H9 (cell line): ENCODE measurements around the gene TCTN2. TPM values are rescaled to one million over a fixed set of nuclear protein-coding genes. Genes with fewer than 3 reads are reported as not detected.

ENCODE experiments used
- DNase-seq: peaks from one replicate; pipeline ENCODE4 v3.0.0-alpha.2; 2017
- H2AFZ ChIP-seq: one replicate; pipeline ENCODE4 v1.6.1; 2013; ENCODE audit warnings: mild to moderate bottlenecking, low read length, control low read depth, moderate library complexity
- H2AK5ac ChIP-seq: 2 replicates; pipeline ENCODE4 v1.6.1; 2013; ENCODE audit warnings: low read length, control low read depth, mixed read lengths; ENCODE audit not compliant: insufficient read length
- H2BK120ac ChIP-seq: one replicate; pipeline ENCODE4 v1.6.1; 2013; ENCODE audit warnings: low read depth, mild to moderate bottlenecking, low read length, control low read depth, inconsistent platforms; ENCODE audit not compliant: poor library complexity, severe bottlenecking
- H2BK12ac ChIP-seq: 2 replicates; pipeline ENCODE4 v1.6.1; 2013; ENCODE audit warnings: low read length, control low read depth, mixed read lengths, low read depth; ENCODE audit not compliant: insufficient read length
- H2BK15ac ChIP-seq: 2 replicates; pipeline ENCODE4 v1.6.1; 2013; ENCODE audit warnings: low read depth, low read length, control low read depth
- H2BK20ac ChIP-seq: one replicate; pipeline ENCODE4 v1.6.1; 2013; ENCODE audit warnings: low read depth, mild to moderate bottlenecking, low read length, control low read depth, inconsistent platforms; ENCODE audit not compliant: poor library complexity, severe bottlenecking
- H2BK5ac ChIP-seq: 2 replicates; pipeline ENCODE4 v1.6.1; 2013; ENCODE audit warnings: low read length, control low read depth, mixed read lengths; ENCODE audit not compliant: insufficient read length
- H3K14ac ChIP-seq: 2 replicates; pipeline ENCODE4 v1.6.1; 2013; ENCODE audit warnings: low read length, control low read depth; ENCODE audit not compliant: insufficient read depth
- H3K18ac ChIP-seq: 2 replicates; pipeline ENCODE4 v1.6.1; 2013; ENCODE audit warnings: low read depth, mild to moderate bottlenecking, mixed read lengths, low read length, control low read depth; ENCODE audit not compliant: insufficient read length
- H3K23ac ChIP-seq: 2 replicates; pipeline ENCODE4 v1.6.1; 2013; ENCODE audit warnings: low read length, control low read depth, mixed read lengths, low read depth; ENCODE audit not compliant: insufficient read length
- H3K23me2 ChIP-seq: 2 replicates; pipeline ENCODE4 v1.6.1; 2013; ENCODE audit warnings: low read depth, mild to moderate bottlenecking, mixed read lengths, low read length, control low read depth; ENCODE audit not compliant: insufficient read length, poor library complexity, severe bottlenecking
- H3K27ac ChIP-seq: 2 replicates; pipeline ENCODE4 v1.5.1; 2013; ENCODE audit warnings: low read length, control low read depth, mixed read lengths, low read depth; ENCODE audit not compliant: insufficient read length
- H3K27me3 ChIP-seq: 2 replicates; pipeline ENCODE4 v1.6.1; 2013; ENCODE audit warnings: low read length, control low read depth, inconsistent platforms; ENCODE audit not compliant: insufficient read depth
- H3K4ac ChIP-seq: 2 replicates; pipeline ENCODE4 v1.6.1; 2013; ENCODE audit warnings: low read depth, mild to moderate bottlenecking, control low read depth, inconsistent platforms, low read length, moderate library complexity
- H3K4me1 ChIP-seq: 2 replicates; pipeline ENCODE4 v1.6.1; 2013; ENCODE audit warnings: low read length, control low read depth, inconsistent platforms; ENCODE audit not compliant: insufficient read depth
- H3K4me2 ChIP-seq: 2 replicates; pipeline ENCODE4 v1.6.1; 2013; ENCODE audit warnings: low read length, control low read depth, mixed read lengths; ENCODE audit not compliant: insufficient read length, insufficient read depth
- H3K56ac ChIP-seq: 2 replicates; pipeline ENCODE4 v1.6.1; 2013; ENCODE audit warnings: low read depth, mild to moderate bottlenecking, mixed read lengths, low read length, control low read depth; ENCODE audit not compliant: insufficient read length
- H3K79me1 ChIP-seq: 2 replicates; pipeline ENCODE4 v1.6.1; 2013; ENCODE audit warnings: low read depth, mild to moderate bottlenecking, moderate library complexity, low read length, control low read depth, inconsistent platforms; ENCODE audit not compliant: insufficient read depth, poor library complexity, severe bottlenecking
- H3K79me2 ChIP-seq: 2 replicates; pipeline ENCODE4 v1.6.1; 2013; ENCODE audit warnings: low read length, control low read depth, inconsistent platforms; ENCODE audit not compliant: insufficient read depth
- H3K9ac ChIP-seq: 2 replicates; pipeline ENCODE4 v1.6.1; 2013; ENCODE audit warnings: low read length, control low read depth, mixed read lengths; ENCODE audit not compliant: insufficient read length; ENCODE audit errors: extremely low read depth
- H3K9me3 ChIP-seq: one replicate; pipeline ENCODE4 v1.6.1; 2013; ENCODE audit warnings: low read depth, low read length, inconsistent platforms; ENCODE audit not compliant: control insufficient read depth
- H3T11ph ChIP-seq: one replicate; pipeline ENCODE4 v1.6.1; 2013; ENCODE audit warnings: mild to moderate bottlenecking, low read length, control low read depth, inconsistent platforms
- H4K20me1 ChIP-seq: one replicate; pipeline ENCODE4 v1.6.1; 2013; ENCODE audit not compliant: control insufficient read depth, insufficient read length, insufficient read depth
- H4K5ac ChIP-seq: 2 replicates; pipeline ENCODE4 v1.6.1; 2013; ENCODE audit warnings: low read depth, mild to moderate bottlenecking, mixed read lengths, low read length, control low read depth; ENCODE audit not compliant: insufficient read length
- H4K8ac ChIP-seq: replicated peaks from 2 replicates; pipeline ENCODE4 v1.6.1; 2013; ENCODE audit warnings: low read length, control low read depth, mixed read lengths, low read depth; ENCODE audit not compliant: insufficient read length
- H4K91ac ChIP-seq: 2 replicates; pipeline ENCODE4 v1.6.1; 2013; ENCODE audit warnings: low read depth, mild to moderate bottlenecking, moderate library complexity, mixed read lengths, low read length, control low read depth; ENCODE audit not compliant: insufficient read length
- H3K27ac Mint-ChIP-seq, 3 experiments: 2 replicates in 2 of 3; 3 replicates in 1 of 3; pipeline ENCODE4 v1.8.0; 2020 to 2021; ENCODE audit warnings: mixed read lengths in 3 of 3, mild to moderate bottlenecking in 1 of 3, moderate library complexity in 1 of 3
- H3K27me3 Mint-ChIP-seq: 2 replicates; pipeline ENCODE4 v1.8.0; 2021; ENCODE audit warnings: low read depth, mild to moderate bottlenecking, moderate library complexity, mixed read lengths
- H3K36me3 Mint-ChIP-seq, 3 experiments: 2 replicates in 2 of 3; 3 replicates in 1 of 3; pipeline ENCODE4 v1.8.0; 2020 to 2021; ENCODE audit warnings: low read depth in 3 of 3, mixed read lengths in 3 of 3; ENCODE audit not compliant: insufficient read depth in 1 of 3
- H3K4me1 Mint-ChIP-seq, 2 experiments: 2 replicates each; pipeline ENCODE4 v1.8.0; 2020; ENCODE audit warnings: mixed read lengths in 2 of 2
- H3K4me3 Mint-ChIP-seq, 2 experiments: 2 replicates in 1 of 2; 3 replicates in 1 of 2; pipeline ENCODE4 v1.8.0; 2020 to 2021; ENCODE audit warnings: mild to moderate bottlenecking in 2 of 2, mixed read lengths in 2 of 2, moderate library complexity in 1 of 2
- H3K9me3 Mint-ChIP-seq, 2 experiments: 2 replicates in 1 of 2; 3 replicates in 1 of 2; pipeline ENCODE4 v1.8.0; 2020; ENCODE audit warnings: mild to moderate bottlenecking in 2 of 2, mixed read lengths in 2 of 2, moderate library complexity in 1 of 2
- WGBS: extraction: QIAGEN DNeasy Blood & Tissue Kit; methylation state at CpG from one replicate; pipeline ENCODE4 v1.1.7; 2013; ENCODE audit warnings: missing lambda C conversion rate, low lambda C conversion rate, mixed read lengths; ENCODE audit not compliant: insufficient read length; ENCODE audit errors: extremely low coverage; 5-methylcytosine and 5-hydroxymethylcytosine counted together
- total RNA-seq: library from RNA; stranded (reverse); gene quantifications from 2 replicates; pipeline ENCODE4 v1.2.1, GENCODE V29; 2021
- TF ChIP-seq, protein P1 (sequence below): fragments of 200-600 bp; sonication (generic); conservative IDR thresholded peaks from 3 replicates; pipeline ENCODE4 v1.8.0; 2021; ENCODE audit warnings: antibody characterized with exemption, mild to moderate bottlenecking

TCTN2 gene
- total RNA-seq, 1 experiment from 2014 or later, result 7.4 TPM

DNA sequence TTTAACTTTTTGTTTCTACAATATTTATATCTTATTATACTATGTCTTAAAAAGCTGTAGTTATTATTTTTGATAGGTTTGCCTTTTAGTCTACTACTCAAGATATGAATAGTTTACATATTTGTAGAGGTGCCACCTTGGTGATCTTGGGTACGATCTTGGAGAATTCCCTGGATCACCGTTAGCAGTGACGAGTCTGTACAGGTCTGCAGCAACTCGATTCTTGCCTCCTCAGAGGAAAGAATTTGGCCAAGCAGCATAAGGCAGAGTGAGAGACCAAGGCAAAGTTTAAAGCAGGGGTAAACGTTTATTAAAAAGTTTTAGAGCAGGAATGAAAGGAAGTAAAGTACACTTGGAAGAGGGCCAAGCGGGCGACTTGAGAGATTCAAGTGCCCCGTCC lies 3.1 kb upstream of the TCTN2 start:
- Histone ChIP-seq H2BK5ac (no peak overlapping the region), H3K18ac (no peak overlapping the region), H3K56ac (no peak overlapping the region), H4K5ac (no peak overlapping the region), H2BK20ac (no peak overlapping the region), H3K4me1 (no peaks in the 10 kb centered on the region), H3K9me3 (no peaks in the 10 kb centered on the region), H3K23ac (no peak overlapping the region), H3K4ac (no peak overlapping the region), H3K79me1 (no peaks in the 10 kb centered on the region), H4K91ac (no peak overlapping the region), H4K8ac (no peak overlapping the region), H3T11ph (no peak overlapping the region), H2BK15ac (no peak overlapping the region), H2AFZ (no peak overlapping the region), H3K27me3 (no peaks in the 10 kb centered on the region), H2BK120ac (no peak overlapping the region), H3K14ac (no peak overlapping the region), H2BK12ac (no peak overlapping the region), H3K4me2 (no peak overlapping the region), H3K9ac (no peak overlapping the region), H2AK5ac (no peak overlapping the region), H3K79me2 (no peaks in the 10 kb centered on the region), H3K27ac (no peak overlapping the region), H3K23me2 (peaks cover 5% of the 10 kb centered on the region), H4K20me1 (no peaks in the 10 kb centered on the region)
- H3K36me3 Mint-ChIP-seq, result peaks cover 6 to 8% (median 6%) of the 10 kb centered on the region in 3 experiments; a peak in 6 of 7 replicates
- H3K9me3 Mint-ChIP-seq, result no peaks in the 10 kb centered on the region
- no peaks in the 10 kb centered on the region for H3K27me3 Mint-ChIP-seq
- no CpG with 5 or more reads among the region's 8 CpGs for WGBS
- peaks cover 3 to 9% of the 10 kb centered on the region in 2 experiments for H3K4me1 Mint-ChIP-seq
- no peak for DNase-seq
- TF ChIP-seq, protein P1, sequence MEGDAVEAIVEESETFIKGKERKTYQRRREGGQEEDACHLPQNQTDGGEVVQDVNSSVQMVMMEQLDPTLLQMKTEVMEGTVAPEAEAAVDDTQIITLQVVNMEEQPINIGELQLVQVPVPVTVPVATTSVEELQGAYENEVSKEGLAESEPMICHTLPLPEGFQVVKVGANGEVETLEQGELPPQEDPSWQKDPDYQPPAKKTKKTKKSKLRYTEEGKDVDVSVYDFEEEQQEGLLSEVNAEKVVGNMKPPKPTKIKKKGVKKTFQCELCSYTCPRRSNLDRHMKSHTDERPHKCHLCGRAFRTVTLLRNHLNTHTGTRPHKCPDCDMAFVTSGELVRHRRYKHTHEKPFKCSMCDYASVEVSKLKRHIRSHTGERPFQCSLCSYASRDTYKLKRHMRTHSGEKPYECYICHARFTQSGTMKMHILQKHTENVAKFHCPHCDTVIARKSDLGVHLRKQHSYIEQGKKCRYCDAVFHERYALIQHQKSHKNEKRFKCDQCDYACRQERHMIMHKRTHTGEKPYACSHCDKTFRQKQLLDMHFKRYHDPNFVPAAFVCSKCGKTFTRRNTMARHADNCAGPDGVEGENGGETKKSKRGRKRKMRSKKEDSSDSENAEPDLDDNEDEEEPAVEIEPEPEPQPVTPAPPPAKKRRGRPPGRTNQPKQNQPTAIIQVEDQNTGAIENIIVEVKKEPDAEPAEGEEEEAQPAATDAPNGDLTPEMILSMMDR, result no peak
- no peak overlapping the region for H3K27ac Mint-ChIP-seq
- H3K4me3 Mint-ChIP-seq, result no peak overlapping the region
